RWPE2 (cell line): Measurements from ENCODE around the gene PAXX.

ENCODE experiments used
- ATAC-seq: fragments of 200-7000 bp; cut with Tn5 transposase; 3 replicates; pipeline ENCODE4 v1.9.1; 2021; ENCODE audit warnings: low read depth
- DNase-seq: peaks from one replicate; pipeline ENCODE4 v3.0.0-alpha.2; 2020; ENCODE audit warnings: low spot score
- H3K27ac ChIP-seq: fragments of 450-650 bp; 2 replicates; pipeline ENCODE4 v1.5.1; 2017; ENCODE audit warnings: mild to moderate bottlenecking; ENCODE audit not compliant: poor library complexity, severe bottlenecking
- H3K27me3 ChIP-seq: fragments of 250-450 bp; sonication (Bioruptor Pico); 2 replicates; pipeline ENCODE4 v1.5.1; 2021; ENCODE audit warnings: mild to moderate bottlenecking, moderate library complexity; ENCODE audit not compliant: insufficient read depth, poor library complexity, severe bottlenecking
- H3K36me3 ChIP-seq: fragments of 250-450 bp; sonication (Bioruptor Pico); 2 replicates; pipeline ENCODE4 v1.5.1; 2020; ENCODE audit warnings: low read depth, mild to moderate bottlenecking, moderate library complexity
- H3K4me1 ChIP-seq: fragments of 250-450 bp; sonication (Bioruptor Pico); 2 replicates; pipeline ENCODE4 v1.5.1; 2021; ENCODE audit warnings: mild to moderate bottlenecking, moderate library complexity; ENCODE audit not compliant: insufficient read depth, poor library complexity, severe bottlenecking
- H3K4me3 ChIP-seq: fragments of 250-450 bp; sonication (Bioruptor Pico); 2 replicates; pipeline ENCODE4 v1.5.1; 2021; ENCODE audit warnings: mild to moderate bottlenecking, moderate library complexity; ENCODE audit not compliant: severe bottlenecking
- H3K9me3 ChIP-seq: fragments of 250-450 bp; sonication (Bioruptor Pico); 2 replicates; pipeline ENCODE4 v1.5.1; 2021; ENCODE audit warnings: mild to moderate bottlenecking, moderate library complexity; ENCODE audit not compliant: severe bottlenecking
- TF ChIP-seq, protein P1 (sequence below): fragments of 450-650 bp; IDR thresholded peaks from one replicate; pipeline ENCODE4 v1.5.1; 2017; ENCODE audit warnings: mild to moderate bottlenecking, moderate library complexity; ENCODE audit not compliant: poor library complexity, severe bottlenecking

Gene PAXX

DNA sequence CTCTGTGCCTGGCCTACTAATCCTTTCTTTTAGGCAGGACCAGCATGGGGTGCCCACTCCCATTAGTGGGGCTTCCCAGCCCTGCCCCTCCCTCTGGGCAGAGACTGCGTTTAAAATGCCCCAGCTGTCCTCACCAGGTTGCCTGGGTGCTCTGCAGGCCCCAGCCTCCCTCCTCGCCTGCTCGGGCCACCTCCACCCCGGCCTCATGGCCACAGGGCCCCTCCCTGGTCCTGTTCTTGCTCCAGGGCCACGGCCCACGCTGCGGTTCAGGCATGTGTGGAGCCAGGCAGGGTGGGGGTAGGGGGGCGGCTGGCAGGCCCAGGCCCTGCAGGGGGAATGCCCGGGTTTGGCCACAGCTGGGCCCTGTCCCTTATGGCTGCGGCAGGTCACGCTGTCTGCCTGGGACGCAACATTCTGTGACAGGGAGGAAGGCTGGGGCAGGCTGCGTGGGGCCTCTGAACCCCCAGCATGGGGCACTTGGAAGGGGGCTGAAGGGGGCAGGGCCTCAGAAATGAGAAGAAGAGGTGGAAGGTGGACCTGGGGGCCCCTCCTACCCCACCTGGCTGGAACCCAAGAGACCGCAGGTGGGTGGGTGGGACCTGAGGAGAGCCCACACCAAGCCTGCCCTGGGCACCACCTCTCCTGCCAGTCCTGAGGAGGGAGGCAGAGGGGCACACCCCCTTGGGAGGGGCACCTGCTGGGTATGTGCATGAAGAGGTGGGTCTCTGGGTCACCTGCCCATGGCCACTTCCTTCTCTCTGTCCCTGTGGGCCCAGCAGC, 40.5 kb upstream of the PAXX start, which contains the start of gene LCN12:
TSS of gene LCN12 (plus strand) at position 733 of the 780 bp plus-strand sequence. CDS start 55 bp downstream, outside the sequence.
- Histone ChIP-seq H3K27me3 (no peaks in the 10 kb centered on the region), H3K36me3 (no peaks in the 10 kb centered on the region), H3K4me1 (peaks cover 6% of the 10 kb centered on the region), H3K4me3 (no peak within 1 kb of the TSS), H3K9me3 (no peaks in the 10 kb centered on the region), H3K27ac (no peak within 1 kb of the TSS)
- DNase-seq, result peak; percentile 57
- TF ChIP-seq, protein P1, sequence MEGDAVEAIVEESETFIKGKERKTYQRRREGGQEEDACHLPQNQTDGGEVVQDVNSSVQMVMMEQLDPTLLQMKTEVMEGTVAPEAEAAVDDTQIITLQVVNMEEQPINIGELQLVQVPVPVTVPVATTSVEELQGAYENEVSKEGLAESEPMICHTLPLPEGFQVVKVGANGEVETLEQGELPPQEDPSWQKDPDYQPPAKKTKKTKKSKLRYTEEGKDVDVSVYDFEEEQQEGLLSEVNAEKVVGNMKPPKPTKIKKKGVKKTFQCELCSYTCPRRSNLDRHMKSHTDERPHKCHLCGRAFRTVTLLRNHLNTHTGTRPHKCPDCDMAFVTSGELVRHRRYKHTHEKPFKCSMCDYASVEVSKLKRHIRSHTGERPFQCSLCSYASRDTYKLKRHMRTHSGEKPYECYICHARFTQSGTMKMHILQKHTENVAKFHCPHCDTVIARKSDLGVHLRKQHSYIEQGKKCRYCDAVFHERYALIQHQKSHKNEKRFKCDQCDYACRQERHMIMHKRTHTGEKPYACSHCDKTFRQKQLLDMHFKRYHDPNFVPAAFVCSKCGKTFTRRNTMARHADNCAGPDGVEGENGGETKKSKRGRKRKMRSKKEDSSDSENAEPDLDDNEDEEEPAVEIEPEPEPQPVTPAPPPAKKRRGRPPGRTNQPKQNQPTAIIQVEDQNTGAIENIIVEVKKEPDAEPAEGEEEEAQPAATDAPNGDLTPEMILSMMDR, result no peak
- ATAC-seq, result no peak

DNA sequence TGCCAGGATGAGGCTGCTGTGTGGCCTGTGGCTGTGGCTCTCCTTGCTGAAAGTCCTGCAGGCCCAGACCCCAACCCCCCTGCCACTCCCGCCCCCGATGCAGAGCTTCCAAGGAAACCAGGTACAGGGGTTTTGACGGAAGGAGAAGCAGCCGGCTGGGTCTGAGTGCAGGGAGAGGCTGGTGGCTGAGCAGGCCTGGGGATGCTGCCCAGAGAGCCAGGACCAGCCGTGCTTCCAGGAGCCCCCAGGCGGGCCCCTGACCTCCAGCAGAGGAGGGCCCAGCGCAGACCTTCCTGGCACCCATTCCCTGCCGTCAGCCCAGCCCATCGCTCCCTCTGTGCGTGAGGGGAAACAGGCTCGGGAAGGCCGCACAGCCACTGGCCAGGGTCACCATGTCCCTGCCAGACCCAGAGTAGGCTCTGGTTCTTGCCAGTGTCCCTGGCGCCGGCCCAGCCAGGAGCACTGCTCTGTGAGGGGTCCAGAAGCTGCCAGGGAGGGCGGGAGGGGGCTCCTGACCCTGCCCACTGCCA, 39.8 kb upstream of the PAXX start:
- Histone ChIP-seq H3K36me3 (no peaks in the 10 kb centered on the region), H3K4me3 (no peak overlapping the region), H3K4me1 (peaks cover 6% of the 10 kb centered on the region), H3K27ac (no peak overlapping the region), H3K9me3 (no peaks in the 10 kb centered on the region), H3K27me3 (no peaks in the 10 kb centered on the region)
- ATAC-seq (no peak), DNase-seq (peak; percentile 56)
- TF ChIP-seq, protein P1, result no peak

DNA sequence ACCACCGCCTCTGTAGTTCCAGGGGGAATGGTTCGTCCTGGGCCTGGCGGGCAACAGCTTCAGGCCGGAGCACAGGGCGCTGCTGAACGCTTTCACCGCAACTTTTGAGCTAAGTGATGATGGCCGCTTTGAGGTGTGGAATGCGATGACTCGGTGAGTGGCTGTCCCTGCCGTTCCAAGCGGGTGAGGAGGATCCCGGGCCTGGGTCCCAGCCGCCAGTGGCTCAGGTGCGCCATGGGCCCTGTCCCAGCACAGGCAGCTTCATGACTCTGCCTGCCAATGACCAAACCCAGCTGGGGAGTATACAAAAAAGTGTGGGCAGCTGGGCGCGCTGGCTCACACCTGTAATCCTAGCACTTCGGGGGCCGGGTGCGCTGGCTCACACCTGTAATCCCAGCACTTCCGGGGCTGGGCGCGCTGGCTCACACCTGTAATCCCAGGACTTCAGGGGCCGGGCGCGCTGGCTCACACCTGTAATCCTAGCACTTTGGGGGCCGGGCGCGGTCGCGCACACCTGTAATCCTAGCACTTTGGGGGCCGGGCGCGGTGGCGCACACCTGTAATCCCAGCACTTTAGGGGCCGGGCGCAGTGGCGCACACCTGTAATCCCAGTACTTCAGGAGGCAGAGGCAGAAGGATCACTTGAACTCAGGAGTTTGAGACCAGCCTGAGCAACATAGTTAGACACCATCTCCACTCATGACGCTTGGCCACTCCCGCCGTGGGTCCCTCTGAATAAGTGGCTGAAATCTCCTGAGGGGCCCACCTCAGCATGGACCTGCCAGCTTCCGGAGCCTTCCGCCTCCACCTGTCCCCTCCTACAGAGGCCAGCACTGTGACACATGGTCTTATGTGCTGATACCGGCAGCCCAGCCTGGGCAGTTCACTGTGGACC, 39.1 kb upstream of the PAXX start:
- Histone ChIP-seq H3K27me3 (no peaks in the 10 kb centered on the region), H3K9me3 (no peaks in the 10 kb centered on the region), H3K4me3 (no peak overlapping the region), H3K27ac (no peak overlapping the region), H3K36me3 (no peaks in the 10 kb centered on the region), H3K4me1 (peaks cover 3% of the 10 kb centered on the region)
- DNase-seq (no peak), ATAC-seq (no peak)
- TF ChIP-seq, protein P1, result no peak

DNA sequence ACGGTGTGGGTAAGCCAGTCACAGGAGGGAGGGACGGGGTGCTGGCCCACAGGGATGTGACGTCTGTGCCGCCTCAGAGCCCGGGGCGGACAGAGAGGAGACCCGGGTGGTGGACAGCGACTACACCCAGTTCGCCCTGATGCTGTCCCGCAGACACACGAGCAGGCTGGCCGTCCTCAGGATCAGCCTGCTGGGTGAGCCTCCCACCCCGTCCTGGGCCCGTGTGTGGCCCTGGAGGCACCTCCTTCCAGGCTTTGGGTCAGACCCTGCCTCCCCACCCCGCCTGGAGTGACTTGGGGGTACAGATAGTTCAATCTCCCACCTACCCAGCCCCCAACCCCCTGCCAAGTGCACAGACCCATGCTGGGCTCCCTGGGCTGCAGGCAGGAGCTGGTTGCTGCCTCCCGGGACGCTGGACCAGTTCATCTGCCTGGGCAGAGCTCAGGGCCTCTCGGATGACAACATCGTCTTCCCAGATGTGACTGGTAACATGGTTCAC, 38.4 kb upstream of the PAXX start:
- no peaks in the 10 kb centered on the region for H3K36me3 ChIP-seq
- H3K27ac ChIP-seq, result no peak overlapping the region
- no peaks in the 10 kb centered on the region for H3K27me3 ChIP-seq
- H3K4me1 ChIP-seq, result no peaks in the 10 kb centered on the region
- no peak overlapping the region for H3K4me3 ChIP-seq
- H3K9me3 ChIP-seq, result no peaks in the 10 kb centered on the region
- TF ChIP-seq, protein P1, result no peak
- ATAC-seq (no peak), DNase-seq (no peak)
